ENCODE data around the gene TGFB1I1.
"Not testable (repeated sequence)": the region's sequence is repeated elsewhere in the genome, so short reads cannot be mapped to it uniquely, and the experiment has no call there.

TGFB1I1 gene

DNA sequence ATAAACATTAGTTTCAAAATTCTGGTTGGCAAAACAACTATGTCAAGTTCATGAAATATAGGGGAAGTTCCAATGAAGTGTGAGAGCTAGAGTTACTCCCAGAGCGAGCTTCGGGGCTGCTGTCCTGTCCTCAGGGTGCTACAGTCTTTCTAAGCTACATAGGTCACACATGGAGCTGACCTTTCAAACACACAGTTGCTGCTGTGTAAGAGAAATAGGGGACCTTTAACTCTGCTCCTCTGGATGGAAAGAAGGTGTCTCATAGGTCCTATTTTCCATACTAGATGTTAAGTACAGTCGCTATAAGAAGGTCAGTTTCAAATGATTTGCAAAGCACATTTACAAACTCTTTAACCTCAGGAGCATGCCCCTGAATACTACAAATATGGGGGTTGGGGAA, 49.4 kb downstream of the TGFB1I1 start:
- DNase-seq = no peak

DNA sequence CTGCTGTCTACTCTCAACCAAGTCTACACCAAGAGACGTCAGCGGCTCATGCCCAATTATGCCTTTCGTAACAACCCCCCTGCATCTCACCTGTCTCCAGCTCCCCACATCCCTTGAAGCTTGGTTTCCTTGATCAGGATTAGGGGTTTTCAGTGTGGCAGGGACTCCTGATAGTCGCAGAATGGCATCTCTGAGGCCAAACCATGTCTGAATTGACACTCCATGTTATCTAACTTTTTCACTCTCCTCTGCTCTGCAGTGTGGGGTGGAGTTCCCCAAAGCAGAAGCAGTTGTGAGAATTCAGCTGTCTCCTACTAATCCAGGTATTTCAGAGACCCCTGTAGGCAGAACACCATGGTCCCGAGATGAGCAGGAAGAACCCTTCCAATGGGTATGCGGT, 50.1 kb downstream of the TGFB1I1 start:
- no peak for DNase-seq

DNA sequence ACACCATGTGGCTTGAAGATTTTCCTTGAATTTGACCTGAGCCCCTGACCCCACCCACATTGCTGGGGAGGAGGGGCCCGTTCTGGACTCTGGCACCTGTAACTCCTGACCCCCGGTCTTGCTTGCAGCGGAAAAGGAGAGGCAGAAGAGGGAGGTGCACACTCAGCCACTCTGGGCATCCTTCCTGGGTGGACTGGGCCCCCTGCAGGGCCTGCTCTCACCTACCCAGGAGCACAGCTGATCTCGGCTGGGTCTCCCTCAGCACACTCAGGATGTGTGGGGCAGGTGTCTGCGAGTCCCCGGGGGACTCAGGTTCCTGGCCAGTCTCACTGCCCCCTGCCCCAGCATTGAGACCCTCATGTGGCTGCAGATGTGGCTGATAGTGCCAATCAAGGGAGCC, 51.8 kb downstream of the TGFB1I1 start:
- not testable (repeated sequence) for DNase-seq

DNA sequence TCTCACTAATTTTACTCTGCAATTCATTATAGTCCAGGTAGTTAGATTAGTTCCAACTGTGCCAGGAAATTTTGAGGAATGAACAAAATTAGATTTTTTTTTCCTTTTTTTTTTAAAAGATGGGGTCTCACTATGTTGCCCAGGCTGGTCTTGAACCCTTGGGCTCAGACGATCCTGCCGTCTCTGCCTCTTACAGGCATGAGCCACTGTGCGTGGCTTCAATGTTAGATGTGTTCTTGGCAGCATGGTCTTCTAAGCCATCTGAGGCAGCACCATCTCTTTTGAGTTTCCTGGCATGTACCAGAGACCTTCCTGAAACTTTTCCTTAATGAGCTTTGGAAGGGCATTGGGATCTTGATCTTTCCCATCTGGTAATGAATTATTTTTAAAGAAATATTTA, 53.2 kb downstream of the TGFB1I1 start:
- no peak for DNase-seq
